Measurements from ENCODE around the gene GRIK4. TPM values are rescaled to one million over a fixed set of nuclear protein-coding genes. Genes with fewer than 3 reads are reported as not detected.
"Not testable (repeated sequence)": the region's sequence is repeated elsewhere in the genome, so short reads cannot be mapped to it uniquely, and the experiment has no call there.

GRIK4 gene
- total RNA-seq, 1 donor from 2014 or later = 0.52 TPM

GRCh38 chr11:120786206-120786735 lies 274.7 kb downstream of the GRIK4 start:
- Histone ChIP-seq H3K27me3 (ENCODE audit: control insufficient read depth in 3 of 3, insufficient read depth in 3 of 3, low read length in 3 of 3) (peaks cover 3 to 42% (median 30%) of the 10 kb centered on the region in 3 donors), H3K27ac (ENCODE audit: low read depth, low read length) (no peak overlapping the region), H3K9me3 (ENCODE audit: control insufficient read depth in 3 of 3, low read length in 3 of 3) (no peaks in the 10 kb centered on the region), H3K9ac (ENCODE audit: low read depth in 1 of 3, low read length in 3 of 3) (no peak overlapping the region), H3K36me3 (ENCODE audit: control insufficient read depth in 3 of 3, insufficient read depth in 3 of 3, low read length in 3 of 3) (no peaks in the 10 kb centered on the region), H3K4me1 (ENCODE audit: control insufficient read depth in 3 of 3, insufficient read depth in 3 of 3, low read length in 3 of 3) (no peaks in the 10 kb centered on the region), H3K4me3 (ENCODE audit: low read length in 3 of 3) (no peak overlapping the region)

DNA sequence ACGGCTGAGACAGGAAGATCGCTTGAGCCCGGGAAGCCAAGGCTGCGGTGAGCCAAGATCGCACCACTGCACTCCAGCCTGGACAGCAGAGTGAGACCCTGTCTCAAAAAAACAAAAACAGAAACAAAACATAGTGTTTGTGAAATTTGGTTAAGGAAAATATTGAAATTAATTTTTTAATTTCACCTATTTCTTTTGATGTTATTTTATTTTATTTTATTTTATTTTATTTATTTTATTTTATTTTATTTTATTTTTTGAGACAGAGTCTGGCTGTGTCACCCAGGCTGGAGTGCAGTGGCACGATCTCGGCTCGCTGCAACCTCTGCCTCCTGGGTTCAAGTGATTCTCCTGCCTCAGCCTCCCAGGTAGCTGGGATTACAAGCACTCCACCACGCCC lies 275.7 kb downstream of the GRIK4 start:
- peaks cover 3 to 46% (median 32%) of the 10 kb centered on the region in 3 donors for H3K27me3 ChIP-seq (ENCODE audit: control insufficient read depth in 3 of 3, insufficient read depth in 3 of 3, low read length in 3 of 3)
- H3K36me3 ChIP-seq (ENCODE audit: control insufficient read depth in 3 of 3, insufficient read depth in 3 of 3, low read length in 3 of 3); H3K4me1 ChIP-seq (ENCODE audit: control insufficient read depth in 3 of 3, insufficient read depth in 3 of 3, low read length in 3 of 3); H3K9ac ChIP-seq (ENCODE audit: low read depth in 1 of 3, low read length in 3 of 3); H3K27ac ChIP-seq (ENCODE audit: low read depth, low read length); H3K4me3 ChIP-seq (ENCODE audit: low read length in 3 of 3); H3K9me3 ChIP-seq (ENCODE audit: control insufficient read depth in 3 of 3, low read length in 3 of 3): not testable (repeated sequence)

GRCh38 chr11:120789391-120789790 lies 277.8 kb downstream of the GRIK4 start:
- Histone ChIP-seq H3K9me3 (ENCODE audit: control insufficient read depth in 3 of 3, low read length in 3 of 3) (no peaks in the 10 kb centered on the region), H3K4me3 (ENCODE audit: low read length in 3 of 3) (no peak overlapping the region), H3K36me3 (ENCODE audit: control insufficient read depth in 3 of 3, insufficient read depth in 3 of 3, low read length in 3 of 3) (no peaks in the 10 kb centered on the region), H3K9ac (ENCODE audit: low read depth in 1 of 3, low read length in 3 of 3) (no peak overlapping the region), H3K27ac (ENCODE audit: low read depth, low read length) (no peak overlapping the region), H3K27me3 (ENCODE audit: control insufficient read depth in 3 of 3, insufficient read depth in 3 of 3, low read length in 3 of 3) (peaks cover 3 to 44% (median 40%) of the 10 kb centered on the region in 3 donors), H3K4me1 (ENCODE audit: control insufficient read depth in 3 of 3, insufficient read depth in 3 of 3, low read length in 3 of 3) (no peaks in the 10 kb centered on the region)

- Histone ChIP-seq H3K27ac (ENCODE audit: low read depth, low read length) (no peak overlapping the region), H3K36me3 (ENCODE audit: control insufficient read depth in 3 of 3, insufficient read depth in 3 of 3, low read length in 3 of 3) (no peaks in the 10 kb centered on the region), H3K27me3 (ENCODE audit: control insufficient read depth in 3 of 3, insufficient read depth in 3 of 3, low read length in 3 of 3) (peaks cover 6 to 34% (median 27%) of the 10 kb centered on the region in 3 donors), H3K4me1 (ENCODE audit: control insufficient read depth in 3 of 3, insufficient read depth in 3 of 3, low read length in 3 of 3) (no peaks in the 10 kb centered on the region), H3K9me3 (ENCODE audit: control insufficient read depth in 3 of 3, low read length in 3 of 3) (no peaks in the 10 kb centered on the region), H3K4me3 (ENCODE audit: low read length in 3 of 3) (no peak overlapping the region), H3K9ac (ENCODE audit: low read depth in 1 of 3, low read length in 3 of 3) (no peak overlapping the region)
Observed at GRCh38 chr11:120792306-120792705, 280.8 kb downstream of the GRIK4 start.

DNA sequence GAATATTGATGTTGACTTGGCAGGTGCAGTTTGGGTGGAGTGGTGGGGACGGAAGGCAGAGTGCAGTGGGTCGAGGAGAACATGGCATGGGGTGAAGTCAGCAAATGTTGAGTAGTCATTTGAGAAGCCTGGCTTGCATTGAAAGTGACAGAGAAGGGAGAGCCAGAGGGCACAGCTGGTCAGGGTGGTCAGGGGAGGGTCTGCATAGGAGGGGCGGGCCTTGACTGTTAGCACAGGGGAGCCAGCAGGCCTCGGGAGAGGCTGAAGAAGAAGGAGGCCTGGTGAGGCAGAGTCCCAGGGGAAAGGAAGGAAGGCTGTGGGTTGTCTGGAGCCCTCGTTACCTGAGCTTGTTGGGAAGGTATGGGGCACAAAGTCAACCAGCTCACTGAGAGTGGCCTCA lies 281.6 kb downstream of the GRIK4 start:
- Histone ChIP-seq H3K27me3 (ENCODE audit: control insufficient read depth in 3 of 3, insufficient read depth in 3 of 3, low read length in 3 of 3) (peaks cover 8 to 33% (median 26%) of the 10 kb centered on the region in 3 donors), H3K4me3 (ENCODE audit: low read length in 3 of 3) (no peak overlapping the region), H3K4me1 (ENCODE audit: control insufficient read depth in 3 of 3, insufficient read depth in 3 of 3, low read length in 3 of 3) (no peaks in the 10 kb centered on the region), H3K36me3 (ENCODE audit: control insufficient read depth in 3 of 3, insufficient read depth in 3 of 3, low read length in 3 of 3) (no peaks in the 10 kb centered on the region), H3K9me3 (ENCODE audit: control insufficient read depth in 3 of 3, low read length in 3 of 3) (no peaks in the 10 kb centered on the region), H3K27ac (ENCODE audit: low read depth, low read length) (no peak overlapping the region), H3K9ac (ENCODE audit: low read depth in 1 of 3, low read length in 3 of 3) (no peak overlapping the region)

DNA sequence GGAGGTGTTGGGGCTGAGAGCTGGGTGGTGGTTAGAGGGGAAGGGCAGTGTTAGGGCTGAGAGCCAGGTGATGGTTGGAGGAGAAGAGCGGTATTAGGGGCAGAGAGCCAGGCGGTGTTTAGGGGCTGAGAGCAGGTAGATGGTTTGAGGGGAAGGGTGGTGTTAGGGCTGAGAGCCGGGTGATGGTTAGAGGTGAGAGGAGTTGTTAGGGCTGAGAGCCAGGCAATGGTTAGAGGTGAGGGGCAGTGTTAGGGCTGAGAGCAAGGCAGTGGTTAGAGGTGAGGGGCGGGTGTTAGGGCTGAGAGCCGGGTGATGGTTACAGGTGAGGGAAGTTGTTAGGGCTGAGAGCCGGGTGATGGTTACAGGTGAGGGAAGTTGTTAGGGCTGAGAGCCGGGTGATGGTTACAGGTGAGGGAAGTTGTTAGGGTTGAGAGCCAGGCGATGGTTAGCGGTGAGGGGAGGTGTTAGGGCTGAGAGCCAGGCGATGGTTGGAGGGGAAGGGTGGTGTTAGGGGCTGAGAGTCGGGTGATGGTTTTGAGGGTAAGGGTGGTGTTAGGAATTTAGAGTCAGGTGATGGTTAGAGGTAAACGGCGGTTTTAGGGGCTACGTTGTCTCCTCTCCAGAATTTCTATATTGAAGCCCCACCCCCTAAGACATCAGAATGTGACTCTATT lies 282.4 kb downstream of the GRIK4 start:
- Histone ChIP-seq H3K9me3 (ENCODE audit: control insufficient read depth in 3 of 3, low read length in 3 of 3) (no peaks in the 10 kb centered on the region), H3K4me1 (ENCODE audit: control insufficient read depth in 3 of 3, insufficient read depth in 3 of 3, low read length in 3 of 3) (no peaks in the 10 kb centered on the region), H3K36me3 (ENCODE audit: control insufficient read depth in 3 of 3, insufficient read depth in 3 of 3, low read length in 3 of 3) (no peaks in the 10 kb centered on the region), H3K4me3 (ENCODE audit: low read length in 3 of 3) (no peak overlapping the region), H3K27me3 (ENCODE audit: control insufficient read depth in 3 of 3, insufficient read depth in 3 of 3, low read length in 3 of 3) (peaks cover 8 to 32% (median 20%) of the 10 kb centered on the region in 3 donors), H3K27ac (ENCODE audit: low read depth, low read length) (no peak overlapping the region), H3K9ac (ENCODE audit: low read depth in 1 of 3, low read length in 3 of 3) (no peak overlapping the region)

DNA sequence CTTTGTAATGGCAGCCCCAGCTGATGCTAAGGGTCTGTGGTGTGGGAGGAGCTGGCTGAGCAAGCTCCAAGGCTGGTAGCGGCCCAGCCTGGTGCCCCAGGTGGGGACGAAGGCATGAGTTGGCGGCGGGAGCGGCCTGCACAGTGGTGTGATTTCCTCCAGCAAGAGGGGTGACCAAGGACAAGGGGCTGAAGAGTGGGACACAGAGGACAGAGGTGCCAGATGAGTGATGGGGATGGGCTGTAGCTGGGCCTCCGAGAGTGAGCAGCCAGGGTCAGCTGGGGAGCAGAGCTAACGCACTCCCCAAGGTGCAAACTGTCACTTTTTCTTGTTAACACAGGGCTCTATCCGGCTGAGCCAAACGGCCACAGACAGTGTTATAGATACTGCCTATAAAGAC lies 283.2 kb downstream of the GRIK4 start:
- Histone ChIP-seq H3K4me3 (ENCODE audit: low read length in 3 of 3) (no peak overlapping the region), H3K9me3 (ENCODE audit: control insufficient read depth in 3 of 3, low read length in 3 of 3) (no peaks in the 10 kb centered on the region), H3K36me3 (ENCODE audit: control insufficient read depth in 3 of 3, insufficient read depth in 3 of 3, low read length in 3 of 3) (no peaks in the 10 kb centered on the region), H3K4me1 (ENCODE audit: control insufficient read depth in 3 of 3, insufficient read depth in 3 of 3, low read length in 3 of 3) (no peaks in the 10 kb centered on the region), H3K9ac (ENCODE audit: low read depth in 1 of 3, low read length in 3 of 3) (no peak overlapping the region), H3K27me3 (ENCODE audit: control insufficient read depth in 3 of 3, insufficient read depth in 3 of 3, low read length in 3 of 3) (peaks cover 8 to 28% (median 20%) of the 10 kb centered on the region in 3 donors), H3K27ac (ENCODE audit: low read depth, low read length) (no peak overlapping the region)

DNA sequence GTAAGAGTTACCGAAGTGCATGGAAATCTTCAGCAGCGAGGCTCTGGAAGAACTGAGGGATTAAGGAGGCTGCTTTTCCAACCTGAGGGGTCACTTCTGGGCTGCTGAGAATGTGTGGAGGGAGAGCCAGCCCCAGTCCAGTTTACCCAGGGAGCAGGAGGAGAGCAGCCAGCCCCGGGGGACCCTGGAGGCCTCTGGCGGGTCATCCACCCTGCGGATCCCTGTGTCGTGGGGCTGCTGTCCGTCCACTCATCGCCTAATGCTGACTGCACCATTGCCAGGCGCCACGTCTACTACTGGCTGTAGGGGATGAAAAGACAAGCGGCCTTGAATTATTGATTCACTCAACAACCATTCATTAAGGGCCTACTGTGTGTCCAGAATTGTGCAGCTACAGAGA lies 283.6 kb downstream of the GRIK4 start:
- H3K27ac ChIP-seq (ENCODE audit: low read depth, low read length) = no peak overlapping the region
- no peaks in the 10 kb centered on the region for H3K9me3 ChIP-seq (ENCODE audit: control insufficient read depth in 3 of 3, low read length in 3 of 3)
- no peak overlapping the region for H3K9ac ChIP-seq (ENCODE audit: low read depth in 1 of 3, low read length in 3 of 3)
- peaks cover 4 to 28% (median 20%) of the 10 kb centered on the region in 3 donors for H3K27me3 ChIP-seq (ENCODE audit: control insufficient read depth in 3 of 3, insufficient read depth in 3 of 3, low read length in 3 of 3)
- no peaks in the 10 kb centered on the region for H3K4me1 ChIP-seq (ENCODE audit: control insufficient read depth in 3 of 3, insufficient read depth in 3 of 3, low read length in 3 of 3)
- no peaks in the 10 kb centered on the region for H3K36me3 ChIP-seq (ENCODE audit: control insufficient read depth in 3 of 3, insufficient read depth in 3 of 3, low read length in 3 of 3)
- no peak overlapping the region for H3K4me3 ChIP-seq (ENCODE audit: low read length in 3 of 3)

DNA sequence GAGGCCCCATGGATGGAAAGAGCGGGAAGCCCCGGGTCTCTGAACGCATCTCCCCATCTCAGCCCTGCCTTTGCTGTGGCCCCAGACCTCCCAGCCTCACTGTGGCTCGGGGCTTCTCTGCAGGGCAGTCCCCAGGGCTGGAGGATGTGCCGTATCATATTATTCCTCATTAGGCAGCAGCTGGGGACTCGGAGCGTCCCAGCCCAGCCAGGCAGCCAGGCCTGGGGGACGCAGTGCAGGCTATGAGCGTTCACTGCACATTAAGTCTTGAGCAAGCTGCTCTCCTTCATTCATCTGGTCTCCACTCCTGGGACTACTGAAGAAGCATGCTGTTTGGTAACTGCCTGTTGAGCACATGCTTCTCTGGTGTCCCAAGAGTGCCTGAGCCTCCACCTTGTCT lies 285.6 kb downstream of the GRIK4 start:
- H3K27me3 ChIP-seq (ENCODE audit: control insufficient read depth in 3 of 3, insufficient read depth in 3 of 3, low read length in 3 of 3) = peaks cover 4 to 21% (median 16%) of the 10 kb centered on the region in 3 donors
- H3K9me3 ChIP-seq (ENCODE audit: control insufficient read depth in 3 of 3, low read length in 3 of 3) = no peaks in the 10 kb centered on the region
- H3K9ac ChIP-seq (ENCODE audit: low read depth in 1 of 3, low read length in 3 of 3) = no peak overlapping the region
- H3K36me3 ChIP-seq (ENCODE audit: control insufficient read depth in 3 of 3, insufficient read depth in 3 of 3, low read length in 3 of 3) = no peaks in the 10 kb centered on the region
- no peak overlapping the region for H3K4me3 ChIP-seq (ENCODE audit: low read length in 3 of 3)
- no peaks in the 10 kb centered on the region for H3K4me1 ChIP-seq (ENCODE audit: control insufficient read depth in 3 of 3, insufficient read depth in 3 of 3, low read length in 3 of 3)
- no peak overlapping the region for H3K27ac ChIP-seq (ENCODE audit: low read depth, low read length)

DNA sequence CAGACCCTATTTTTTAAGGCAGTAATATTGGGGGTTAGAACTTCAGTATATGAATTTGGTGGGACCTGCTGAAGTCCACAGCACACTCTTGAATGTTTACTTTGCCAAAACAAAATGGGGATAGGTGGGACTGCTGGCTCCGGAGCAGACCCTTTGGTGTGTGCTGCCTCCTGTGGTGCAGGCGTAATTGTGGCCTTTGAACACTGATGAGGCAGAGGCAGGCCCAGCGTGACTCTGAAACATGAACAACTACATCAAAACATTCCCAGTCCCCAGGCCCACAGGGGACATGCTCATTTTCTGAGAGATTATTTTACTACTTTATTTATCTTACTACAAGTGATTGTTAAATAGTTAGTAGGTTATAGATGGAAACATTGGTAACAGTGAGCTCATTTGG lies 287.3 kb downstream of the GRIK4 start:
- Histone ChIP-seq H3K9ac (ENCODE audit: low read depth in 1 of 3, low read length in 3 of 3) (no peak overlapping the region), H3K4me1 (ENCODE audit: control insufficient read depth in 3 of 3, insufficient read depth in 3 of 3, low read length in 3 of 3) (no peaks in the 10 kb centered on the region), H3K27me3 (ENCODE audit: control insufficient read depth in 3 of 3, insufficient read depth in 3 of 3, low read length in 3 of 3) (peaks cover 4 to 22% (median 19%) of the 10 kb centered on the region in 3 donors), H3K27ac (ENCODE audit: low read depth, low read length) (no peak overlapping the region), H3K36me3 (ENCODE audit: control insufficient read depth in 3 of 3, insufficient read depth in 3 of 3, low read length in 3 of 3) (no peaks in the 10 kb centered on the region), H3K9me3 (ENCODE audit: control insufficient read depth in 3 of 3, low read length in 3 of 3) (no peaks in the 10 kb centered on the region), H3K4me3 (ENCODE audit: low read length in 3 of 3) (no peak overlapping the region)

All from skeletal muscle tissue (tissue), 4 donors.